AG08396 (cell line): ENCODE results near the gene KCND2.
A peak's percentile ranks its signal among the peaks of the same experiment; 100 is the strongest.
"Not testable (repeated sequence)": the region's sequence is repeated elsewhere in the genome, so short reads cannot be mapped to it uniquely, and the experiment has no call there.

ENCODE experiments used
- DNase-seq: peaks from one replicate; pipeline ENCODE4 v3.0.0; 2012; ENCODE audit warnings: low spot score, mixed read lengths

Gene KCND2

GRCh38 chr7:120743128-120743527 is 470.2 kb downstream of the KCND2 start:
- no peak for DNase-seq

GRCh38 chr7:120760050-120760449 is 487.1 kb downstream of the KCND2 start:
- DNase-seq: no peak

- DNase-seq: no peak
Observed at GRCh38 chr7:120760851-120761250, 487.9 kb downstream of the KCND2 start.

- no peak for DNase-seq
Observed at GRCh38 chr7:120770206-120770605, 497.2 kb downstream of the KCND2 start.

- DNase-seq: no peak
Observed at GRCh38 chr7:120774481-120774880, 501.5 kb downstream of the KCND2 start.

GRCh38 chr7:120775755-120776154 is 502.8 kb downstream of the KCND2 start:
- no peak for DNase-seq

GRCh38 chr7:120779078-120779477 is 506.1 kb downstream of the KCND2 start:
- not testable (repeated sequence) for DNase-seq

- not testable (repeated sequence) for DNase-seq
Observed at GRCh38 chr7:120780451-120780850, 507.5 kb downstream of the KCND2 start.

- DNase-seq: no peak
Observed at GRCh38 chr7:120780938-120781337, 508.0 kb downstream of the KCND2 start.

GRCh38 chr7:120781924-120782323 is 508.9 kb downstream of the KCND2 start:
- not testable (repeated sequence) for DNase-seq

GRCh38 chr7:120783273-120783672 is 510.3 kb downstream of the KCND2 start:
- no peak for DNase-seq

- no peak for DNase-seq
Observed at GRCh38 chr7:120783721-120784120, 510.7 kb downstream of the KCND2 start.

GRCh38 chr7:120785095-120785494 is 512.1 kb downstream of the KCND2 start:
- no peak for DNase-seq

- DNase-seq: peak; percentile 68
Observed at GRCh38 chr7:120792091-120792860, 519.3 kb downstream of the KCND2 start.

GRCh38 chr7:120792861-120793130 is 519.8 kb downstream of the KCND2 start:
- DNase-seq: no peak

GRCh38 chr7:120793213-120793936 is 520.4 kb downstream of the KCND2 start:
- DNase-seq: no peak

- no peak for DNase-seq
Observed at GRCh38 chr7:120794106-120794729, 521.2 kb downstream of the KCND2 start.

- DNase-seq: no peak
Observed at GRCh38 chr7:120797026-120797645, 524.2 kb downstream of the KCND2 start.

- DNase-seq: no peak
Observed at GRCh38 chr7:120799147-120799546, 526.2 kb downstream of the KCND2 start.
